GM18517 (cell line): Measurements from ENCODE around the gene GDPD3.
"Not testable (repeated sequence)": the region's sequence is repeated elsewhere in the genome, so short reads cannot be mapped to it uniquely, and the experiment has no call there.

Experiments used
- ATAC-seq: cut with Tn5 transposase; IDR thresholded peaks from one replicate; pipeline ENCODE4 v1.9.1; 2021; ENCODE audit warnings: mild to moderate bottlenecking, moderate library complexity; ENCODE audit not compliant: unreplicated experiment

Gene GDPD3

GRCh38 chr16:30125690-30126089 lies 12.4 kb upstream of the GDPD3 start:
- ATAC-seq: not testable (repeated sequence)

- ATAC-seq: no peak
These were observed 11.6 kb upstream of the GDPD3 start for GRCh38 chr16:30124985-30125379.

GRCh38 chr16:30122604-30123160 lies 9.3 kb upstream of the GDPD3 start:
- no peak for ATAC-seq

GRCh38 chr16:30121741-30122571 lies 8.6 kb upstream of the GDPD3 start:
- no peak for ATAC-seq

- no peak for ATAC-seq
These were observed 7.2 kb upstream of the GDPD3 start for GRCh38 chr16:30120340-30121105.

- ATAC-seq: no peak
These were observed 6.1 kb upstream of the GDPD3 start for GRCh38 chr16:30119428-30119827.

GRCh38 chr16:30117768-30118167 lies 4.4 kb upstream of the GDPD3 start:
- no peak for ATAC-seq

GRCh38 chr16:30116291-30117207 lies 3.2 kb upstream of the GDPD3 start:
- ATAC-seq: no peak

- ATAC-seq: no peak
These were observed 1.9 kb upstream of the GDPD3 start for GRCh38 chr16:30115238-30115637.

- not testable (repeated sequence) for ATAC-seq
These were observed 1.5 kb upstream of the GDPD3 start for GRCh38 chr16:30114833-30115232.

- ATAC-seq: no peak
These were observed 1.1 kb upstream of the GDPD3 start for GRCh38 chr16:30114411-30114810.

- ATAC-seq: no peak
These were observed 485 bp upstream of the GDPD3 start for GRCh38 chr16:30113711-30114333.

GRCh38 chr16:30112197-30113030 lies 923 bp downstream of the GDPD3 start:
- no peak for ATAC-seq

GRCh38 chr16:30110661-30111060 lies 2.7 kb downstream of the GDPD3 start:
- ATAC-seq: no peak

GRCh38 chr16:30108059-30108850 lies 5.1 kb downstream of the GDPD3 start:
- no peak for ATAC-seq

- ATAC-seq: no peak
These were observed 8.8 kb downstream of the GDPD3 start for GRCh38 chr16:30104492-30104891.

GRCh38 chr16:30104090-30104489 lies 9.2 kb downstream of the GDPD3 start:
- ATAC-seq: no peak

GRCh38 chr16:30096862-30097563 lies 16.3 kb downstream of the GDPD3 start:
- ATAC-seq: no peak
